GM12891 (cell line): ENCODE data around the gene UBB.

Source experiments
- PAX5 ChIP-seq: IDR thresholded peaks from 2 replicates; pipeline ENCODE4 v1.6.1; 2011; ENCODE audit warnings: low read length, moderate library complexity, mild to moderate bottlenecking; ENCODE audit not compliant: insufficient read depth, severe bottlenecking
- POLR2A ChIP-seq: IDR thresholded peaks from 2 replicates; pipeline ENCODE4 v1.6.1; 2011; ENCODE audit warnings: low read depth, low read length, control low read depth
- POLR2AphosphoS5 ChIP-seq: IDR thresholded peaks from 2 replicates; pipeline ENCODE4 v1.6.1; 2011; ENCODE audit warnings: low read depth, low read length, control low read depth
- POU2F2 ChIP-seq: IDR thresholded peaks from 2 replicates; pipeline ENCODE4 v1.6.1; 2011; ENCODE audit warnings: low read depth, mild to moderate bottlenecking, control low read depth, low read length, moderate library complexity
- SPI1 ChIP-seq: IDR thresholded peaks from 2 replicates; pipeline ENCODE4 v1.6.1; 2011; ENCODE audit warnings: low read depth, low read length, control low read depth
- TAF1 ChIP-seq: IDR thresholded peaks from 2 replicates; pipeline ENCODE4 v1.6.1; 2011; ENCODE audit warnings: low read depth, low read length, control low read depth

GRCh38 chr17:16338391-16338790, 42.5 kb upstream of the UBB start:
- TF ChIP-seq POLR2AphosphoS5 (no peak), POLR2A (no peak), SPI1 (no peak), TAF1 (no peak), PAX5 (no peak), POU2F2 (no peak)
